Activated T-cell treated with anti-CD3 and anti-CD28 coated beads, Interleukin-2, amount 50 U/mL, for 24 hours (primary cell): ENCODE measurements around the gene OR1C1.
"Not testable (repeated sequence)": the region's sequence is repeated elsewhere in the genome, so short reads cannot be mapped to it uniquely, and the experiment has no call there.

Experiments
- DNase-seq: peaks from one replicate; pipeline ENCODE4 v3.0.0-alpha.2; 2020
- H3K27ac Mint-ChIP-seq: 2 replicates; pipeline ENCODE4 v1.8.0; 2020; ENCODE audit warnings: mild to moderate bottlenecking, mixed read lengths
- H3K27me3 Mint-ChIP-seq: 2 replicates; pipeline ENCODE4 v1.8.0; 2020; ENCODE audit warnings: mixed read lengths
- H3K36me3 Mint-ChIP-seq: 2 replicates; pipeline ENCODE4 v1.8.0; 2020; ENCODE audit warnings: low read depth, mixed read lengths
- H3K4me1 Mint-ChIP-seq: 2 replicates; pipeline ENCODE4 v1.8.0; 2020; ENCODE audit warnings: low read depth, mixed read lengths
- H3K4me3 Mint-ChIP-seq: 2 replicates; pipeline ENCODE4 v1.8.0; 2020; ENCODE audit warnings: mild to moderate bottlenecking, moderate library complexity, mixed read lengths
- H3K9me3 Mint-ChIP-seq: 2 replicates; pipeline ENCODE4 v1.8.0; 2020; ENCODE audit warnings: mixed read lengths

The OR1C1 gene

GRCh38 chr1:247760456-247760855, at the start of gene OR1C1:
TSS of gene OR1C1 (minus strand) at chr1:247760556. CDS start at chr1:247758406, 2,150 bp downstream.
- Mint-ChIP-seq H3K9me3 (no peaks in the 10 kb centered on the region), H3K36me3 (no peaks in the 10 kb centered on the region), H3K27ac (no peak within 1 kb of the TSS), H3K4me3 (no peak within 1 kb of the TSS), H3K4me1 (no peaks in the 10 kb centered on the region), H3K27me3 (no peaks in the 10 kb centered on the region)
- DNase-seq: no peak

- H3K4me1 Mint-ChIP-seq: no peaks in the 10 kb centered on the region
- no peak overlapping the region for H3K27ac Mint-ChIP-seq
- no peaks in the 10 kb centered on the region for H3K9me3 Mint-ChIP-seq
- no peak overlapping the region for H3K4me3 Mint-ChIP-seq
- H3K36me3 Mint-ChIP-seq: no peaks in the 10 kb centered on the region
- no peaks in the 10 kb centered on the region for H3K27me3 Mint-ChIP-seq
- DNase-seq: no peak
Measured at GRCh38 chr1:247797518-247797917, 37.2 kb upstream of the OR1C1 start.

- Mint-ChIP-seq H3K4me3 (no peak overlapping the region), H3K36me3 (no peaks in the 10 kb centered on the region), H3K4me1 (no peaks in the 10 kb centered on the region), H3K27me3 (no peaks in the 10 kb centered on the region), H3K9me3 (peaks cover 6% of the 10 kb centered on the region), H3K27ac (no peak overlapping the region)
- no peak for DNase-seq
Measured at GRCh38 chr1:247769603-247770002, 9.2 kb upstream of the OR1C1 start.

- not testable (repeated sequence) for H3K9me3 Mint-ChIP-seq, H3K27me3 Mint-ChIP-seq, H3K4me3 Mint-ChIP-seq, H3K36me3 Mint-ChIP-seq, H3K27ac Mint-ChIP-seq, DNase-seq, H3K4me1 Mint-ChIP-seq
Measured at GRCh38 chr1:247754311-247754710, 6.0 kb downstream of the OR1C1 start.

- H3K4me3 Mint-ChIP-seq: no peak overlapping the region
Measured at GRCh38 chr1:247749870-247750269, 10.5 kb downstream of the OR1C1 start.

GRCh38 chr1:247748041-247748440, 12.3 kb downstream of the OR1C1 start, which contains the start of gene OR14A2:
TSS of gene OR14A2 (minus strand) at chr1:247748141.
- H3K36me3 Mint-ChIP-seq: no peaks in the 10 kb centered on the region
- H3K4me1 Mint-ChIP-seq: no peaks in the 10 kb centered on the region
- no peak within 1 kb of the TSS for H3K27ac Mint-ChIP-seq
- peaks cover 8% of the 10 kb centered on the region for H3K9me3 Mint-ChIP-seq
- no peak within 1 kb of the TSS for H3K4me3 Mint-ChIP-seq
- no peak for DNase-seq
- no peaks in the 10 kb centered on the region for H3K27me3 Mint-ChIP-seq

More at GRCh38 chr1:247749870-247750269, 10.5 kb downstream of the OR1C1 start:
- no peaks in the 10 kb centered on the region for H3K4me1 Mint-ChIP-seq
- DNase-seq: no peak
- peaks cover 8% of the 10 kb centered on the region for H3K9me3 Mint-ChIP-seq
- no peak overlapping the region for H3K27ac Mint-ChIP-seq
- no peaks in the 10 kb centered on the region for H3K36me3 Mint-ChIP-seq
- H3K27me3 Mint-ChIP-seq: no peaks in the 10 kb centered on the region

- Mint-ChIP-seq H3K27ac (no peak overlapping the region), H3K4me3 (no peak overlapping the region), H3K36me3 (no peaks in the 10 kb centered on the region), H3K4me1 (no peaks in the 10 kb centered on the region), H3K9me3 (peaks cover 8% of the 10 kb centered on the region), H3K27me3 (no peaks in the 10 kb centered on the region)
- no peak for DNase-seq
Measured at GRCh38 chr1:247747616-247748015, 12.7 kb downstream of the OR1C1 start.

GRCh38 chr1:247746391-247746935, 13.9 kb downstream of the OR1C1 start:
- H3K4me1 Mint-ChIP-seq: no peaks in the 10 kb centered on the region
- no peaks in the 10 kb centered on the region for H3K27me3 Mint-ChIP-seq
- no peaks in the 10 kb centered on the region for H3K36me3 Mint-ChIP-seq
- peaks cover 8% of the 10 kb centered on the region for H3K9me3 Mint-ChIP-seq
- no peak overlapping the region for H3K27ac Mint-ChIP-seq
- no peak for DNase-seq
- H3K4me3 Mint-ChIP-seq: no peak overlapping the region

GRCh38 chr1:247742215-247742760, 18.1 kb downstream of the OR1C1 start:
- not testable (repeated sequence) for H3K4me1 Mint-ChIP-seq, H3K27ac Mint-ChIP-seq, H3K9me3 Mint-ChIP-seq, H3K27me3 Mint-ChIP-seq, H3K36me3 Mint-ChIP-seq, H3K4me3 Mint-ChIP-seq, DNase-seq

- no peaks in the 10 kb centered on the region for H3K27me3 Mint-ChIP-seq
- H3K9me3 Mint-ChIP-seq: no peaks in the 10 kb centered on the region
- H3K4me3 Mint-ChIP-seq: no peak overlapping the region
- H3K27ac Mint-ChIP-seq: no peak overlapping the region
- no peaks in the 10 kb centered on the region for H3K36me3 Mint-ChIP-seq
- no peaks in the 10 kb centered on the region for H3K4me1 Mint-ChIP-seq
- DNase-seq: no peak
Measured at GRCh38 chr1:247741756-247742155, 18.6 kb downstream of the OR1C1 start.

- no peaks in the 10 kb centered on the region for H3K4me1 Mint-ChIP-seq
- no peaks in the 10 kb centered on the region for H3K36me3 Mint-ChIP-seq
- H3K27me3 Mint-ChIP-seq: no peaks in the 10 kb centered on the region
- no peaks in the 10 kb centered on the region for H3K9me3 Mint-ChIP-seq
- H3K4me3 Mint-ChIP-seq: no peak overlapping the region
- H3K27ac Mint-ChIP-seq: no peak overlapping the region
- no peak for DNase-seq
Measured at GRCh38 chr1:247740721-247741120, 19.6 kb downstream of the OR1C1 start.

- no peaks in the 10 kb centered on the region for H3K36me3 Mint-ChIP-seq
Measured at GRCh38 chr1:247738315-247738714, 22.0 kb downstream of the OR1C1 start, which contains the start of gene OR14K1. TSS of gene OR14K1 (plus strand) at chr1:247738615. CDS start at chr1:247738615, 0 bp downstream.

GRCh38 chr1:247721222-247721621, 39.1 kb downstream of the OR1C1 start:
- H3K4me3 Mint-ChIP-seq: no peak overlapping the region
- no peaks in the 10 kb centered on the region for H3K36me3 Mint-ChIP-seq
- H3K27me3 Mint-ChIP-seq: no peaks in the 10 kb centered on the region
- DNase-seq: no peak
- H3K27ac Mint-ChIP-seq: no peak overlapping the region
- H3K4me1 Mint-ChIP-seq: no peaks in the 10 kb centered on the region
- peaks cover 3% of the 10 kb centered on the region for H3K9me3 Mint-ChIP-seq

More at GRCh38 chr1:247738315-247738714, 22.0 kb downstream of the OR1C1 start, which contains the start of gene OR14K1:
- DNase-seq: no peak
- no peak within 1 kb of the TSS for H3K27ac Mint-ChIP-seq
- H3K9me3 Mint-ChIP-seq: no peaks in the 10 kb centered on the region
- H3K27me3 Mint-ChIP-seq: no peaks in the 10 kb centered on the region
- H3K4me1 Mint-ChIP-seq: no peaks in the 10 kb centered on the region
- no peak within 1 kb of the TSS for H3K4me3 Mint-ChIP-seq

GRCh38 chr1:247716546-247716945, 43.8 kb downstream of the OR1C1 start, which contains the start of gene OR6F1:
TSS of gene OR6F1 (minus strand) at chr1:247716646. CDS start at chr1:247712755, 3,891 bp downstream.
- Mint-ChIP-seq H3K4me3 (no peak within 1 kb of the TSS), H3K4me1 (no peaks in the 10 kb centered on the region), H3K27me3 (no peaks in the 10 kb centered on the region), H3K9me3 (no peaks in the 10 kb centered on the region), H3K36me3 (no peaks in the 10 kb centered on the region), H3K27ac (no peak within 1 kb of the TSS)
- DNase-seq: no peak

- no peak for DNase-seq
- Mint-ChIP-seq H3K4me1 (no peaks in the 10 kb centered on the region), H3K4me3 (no peak overlapping the region), H3K36me3 (no peaks in the 10 kb centered on the region), H3K27ac (no peak overlapping the region), H3K27me3 (no peaks in the 10 kb centered on the region), H3K9me3 (no peaks in the 10 kb centered on the region)
Measured at GRCh38 chr1:247713753-247714152, 46.6 kb downstream of the OR1C1 start.
